Muscle layer of duodenum (tissue), 2 donors: ENCODE results near the gene GAL3ST1.
A peak's percentile ranks its signal among the peaks of the same experiment; 100 is the strongest.

Experiments used
- H3K27ac ChIP-seq: one replicate; pipeline ENCODE4 v1.7.0; 2013; ENCODE audit warnings: mild to moderate bottlenecking, low read length
- H3K27me3 ChIP-seq: one replicate; pipeline ENCODE4 v1.7.0; 2013; ENCODE audit warnings: low read depth, mild to moderate bottlenecking, control low read depth, low read length
- H3K36me3 ChIP-seq, 2 donors: one replicate each; pipeline ENCODE4 v1.7.0; 2013; ENCODE audit warnings: low read length in 2 of 2, control low read depth in 1 of 2, mild to moderate bottlenecking in 1 of 2; ENCODE audit not compliant: insufficient read depth in 2 of 2, control insufficient read depth in 1 of 2
- H3K4me1 ChIP-seq, 2 donors: one replicate each; pipeline ENCODE4 v1.7.0; 2013; ENCODE audit warnings: low read length in 2 of 2, mild to moderate bottlenecking in 2 of 2, control low read depth in 1 of 2, moderate library complexity in 1 of 2; ENCODE audit not compliant: insufficient read depth in 2 of 2, control insufficient read depth in 1 of 2
- H3K4me3 ChIP-seq, 2 donors: one replicate each; pipeline ENCODE4 v1.7.0; 2013; ENCODE audit warnings: low read length in 2 of 2, low read depth in 1 of 2, mild to moderate bottlenecking in 1 of 2
- H3K9me3 ChIP-seq, 2 donors: one replicate each; pipeline ENCODE4 v1.7.0; 2013; ENCODE audit warnings: low read length in 2 of 2, control low read depth in 1 of 2, mild to moderate bottlenecking in 1 of 2; ENCODE audit not compliant: control insufficient read depth in 1 of 2
- donor health status: healthy.

The GAL3ST1 gene

GRCh38 chr22:30607939-30608338 is 33.5 kb upstream of the GAL3ST1 start:
- H3K4me1 ChIP-seq = peaks cover 13 to 19% of the 10 kb centered on the region in 2 donors
- no peak overlapping the region for H3K27ac ChIP-seq
- H3K4me3 ChIP-seq = peak overlapping the region in 1 of 2 donors; percentile 90
- H3K9me3 ChIP-seq = no peaks in the 10 kb centered on the region
- no peaks in the 10 kb centered on the region for H3K27me3 ChIP-seq
- peaks cover 0 to 10% of the 10 kb centered on the region in 2 donors for H3K36me3 ChIP-seq

GRCh38 chr22:30607300-30607930 is 33.0 kb upstream of the GAL3ST1 start:
- H3K27me3 ChIP-seq = no peaks in the 10 kb centered on the region
- peaks cover 0 to 10% of the 10 kb centered on the region in 2 donors for H3K36me3 ChIP-seq
- H3K9me3 ChIP-seq = no peaks in the 10 kb centered on the region
- peak overlapping the region; percentile 72 to 90 for H3K4me3 ChIP-seq
- H3K27ac ChIP-seq = peak overlapping the region; percentile 35
- H3K4me1 ChIP-seq = peaks cover 13 to 19% of the 10 kb centered on the region in 2 donors

GRCh38 chr22:30606455-30607299 is 32.2 kb upstream of the GAL3ST1 start, which contains the start of gene TCN2:
TSS of gene TCN2 (plus strand) at chr22:30607174. CDS start at chr22:30607332, 158 bp downstream.
- Histone ChIP-seq H3K27ac (peak within 1 kb of the TSS; percentile 35), H3K4me3 (peak within 1 kb of the TSS; percentile 72 to 90), H3K36me3 (peaks cover 0 to 10% of the 10 kb centered on the region in 2 donors), H3K9me3 (no peaks in the 10 kb centered on the region), H3K4me1 (peaks cover 13 to 19% of the 10 kb centered on the region in 2 donors), H3K27me3 (no peaks in the 10 kb centered on the region)

GRCh38 chr22:30605449-30606110 is 31.1 kb upstream of the GAL3ST1 start:
- H3K4me3 ChIP-seq = peak overlapping the region; percentile 4 to 18
- no peak overlapping the region for H3K27ac ChIP-seq
- no peaks in the 10 kb centered on the region for H3K27me3 ChIP-seq

GRCh38 chr22:30604723-30605122 is 30.3 kb upstream of the GAL3ST1 start:
- Histone ChIP-seq H3K27ac (no peak overlapping the region), H3K9me3 (no peaks in the 10 kb centered on the region), H3K36me3 (no peaks in the 10 kb centered on the region), H3K4me1 (peaks cover 13 to 19% of the 10 kb centered on the region in 2 donors), H3K4me3 (no peak overlapping the region), H3K27me3 (no peaks in the 10 kb centered on the region)

More at GRCh38 chr22:30605449-30606110, 31.1 kb upstream of the GAL3ST1 start:
- Histone ChIP-seq H3K9me3 (no peaks in the 10 kb centered on the region), H3K4me1 (peaks cover 13 to 19% of the 10 kb centered on the region in 2 donors), H3K36me3 (no peaks in the 10 kb centered on the region)

- H3K36me3 ChIP-seq = no peaks in the 10 kb centered on the region
- peaks cover 8 to 19% of the 10 kb centered on the region in 2 donors for H3K4me1 ChIP-seq
- no peak overlapping the region for H3K27ac ChIP-seq
- H3K9me3 ChIP-seq = no peaks in the 10 kb centered on the region
- H3K4me3 ChIP-seq = no peak overlapping the region
- H3K27me3 ChIP-seq = no peaks in the 10 kb centered on the region
Observed at GRCh38 chr22:30603801-30604200, 29.3 kb upstream of the GAL3ST1 start.

- H3K4me3 ChIP-seq = no peak overlapping the region
- H3K4me1 ChIP-seq = peaks cover 5 to 8% of the 10 kb centered on the region in 2 donors
- H3K9me3 ChIP-seq = no peaks in the 10 kb centered on the region
- no peaks in the 10 kb centered on the region for H3K27me3 ChIP-seq
- H3K36me3 ChIP-seq = no peaks in the 10 kb centered on the region
- H3K27ac ChIP-seq = no peak overlapping the region
Observed at GRCh38 chr22:30602049-30602448, 27.6 kb upstream of the GAL3ST1 start.

- H3K27ac ChIP-seq = no peak overlapping the region
- H3K36me3 ChIP-seq = no peaks in the 10 kb centered on the region
- no peaks in the 10 kb centered on the region for H3K27me3 ChIP-seq
- H3K4me3 ChIP-seq = no peak overlapping the region
- H3K9me3 ChIP-seq = no peaks in the 10 kb centered on the region
- peaks cover 5 to 7% of the 10 kb centered on the region in 2 donors for H3K4me1 ChIP-seq
Observed at GRCh38 chr22:30601464-30601863, 27.0 kb upstream of the GAL3ST1 start.

- peaks cover 4 to 6% of the 10 kb centered on the region in 2 donors for H3K4me1 ChIP-seq
- H3K36me3 ChIP-seq = no peaks in the 10 kb centered on the region
- no peak overlapping the region for H3K27ac ChIP-seq
- H3K4me3 ChIP-seq = no peak overlapping the region
- H3K27me3 ChIP-seq = no peaks in the 10 kb centered on the region
- H3K9me3 ChIP-seq = no peaks in the 10 kb centered on the region
Observed at GRCh38 chr22:30600921-30601320, 26.5 kb upstream of the GAL3ST1 start.

- no peaks in the 10 kb centered on the region for H3K4me1 ChIP-seq
- no peaks in the 10 kb centered on the region for H3K9me3 ChIP-seq
- H3K27ac ChIP-seq = no peak overlapping the region
- no peak overlapping the region for H3K4me3 ChIP-seq
- H3K27me3 ChIP-seq = no peaks in the 10 kb centered on the region
- no peaks in the 10 kb centered on the region for H3K36me3 ChIP-seq
Observed at GRCh38 chr22:30598986-30599385, 24.5 kb upstream of the GAL3ST1 start.

- Histone ChIP-seq H3K9me3 (no peaks in the 10 kb centered on the region), H3K27me3 (no peaks in the 10 kb centered on the region), H3K4me3 (no peak overlapping the region), H3K4me1 (no peaks in the 10 kb centered on the region), H3K27ac (no peak overlapping the region), H3K36me3 (no peaks in the 10 kb centered on the region)
Observed at GRCh38 chr22:30596886-30597285, 22.4 kb upstream of the GAL3ST1 start.
